Measurements from ENCODE around the gene PRR12.

DNA sequence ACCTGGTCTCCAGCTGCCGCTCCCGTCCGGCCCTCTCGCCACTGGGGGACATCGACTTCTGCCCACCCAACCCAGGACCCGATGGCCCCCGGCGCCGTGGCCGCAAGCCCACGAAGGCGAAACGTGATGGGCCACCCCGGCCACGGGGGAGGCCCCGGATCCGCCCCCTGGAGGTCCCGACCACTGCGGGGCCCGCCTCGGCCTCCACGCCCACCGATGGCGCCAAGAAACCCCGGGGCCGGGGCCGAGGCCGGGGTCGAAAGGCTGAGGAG lies 6.7 kb downstream of the PRR12 start:
- TF ChIP-seq REST (IDR thresholded peaks at IDR 0.05; ENCODE audit: insufficient read depth in 1 of 2, low read depth in 2 of 2, low read length in 1 of 2) (no peak), SIN3A (IDR thresholded peaks at IDR 0.05; ENCODE audit: borderline replicate concordance, insufficient read depth, low read depth, low read length) (no peak)
- TF ChIP-seq, protein P1, sequence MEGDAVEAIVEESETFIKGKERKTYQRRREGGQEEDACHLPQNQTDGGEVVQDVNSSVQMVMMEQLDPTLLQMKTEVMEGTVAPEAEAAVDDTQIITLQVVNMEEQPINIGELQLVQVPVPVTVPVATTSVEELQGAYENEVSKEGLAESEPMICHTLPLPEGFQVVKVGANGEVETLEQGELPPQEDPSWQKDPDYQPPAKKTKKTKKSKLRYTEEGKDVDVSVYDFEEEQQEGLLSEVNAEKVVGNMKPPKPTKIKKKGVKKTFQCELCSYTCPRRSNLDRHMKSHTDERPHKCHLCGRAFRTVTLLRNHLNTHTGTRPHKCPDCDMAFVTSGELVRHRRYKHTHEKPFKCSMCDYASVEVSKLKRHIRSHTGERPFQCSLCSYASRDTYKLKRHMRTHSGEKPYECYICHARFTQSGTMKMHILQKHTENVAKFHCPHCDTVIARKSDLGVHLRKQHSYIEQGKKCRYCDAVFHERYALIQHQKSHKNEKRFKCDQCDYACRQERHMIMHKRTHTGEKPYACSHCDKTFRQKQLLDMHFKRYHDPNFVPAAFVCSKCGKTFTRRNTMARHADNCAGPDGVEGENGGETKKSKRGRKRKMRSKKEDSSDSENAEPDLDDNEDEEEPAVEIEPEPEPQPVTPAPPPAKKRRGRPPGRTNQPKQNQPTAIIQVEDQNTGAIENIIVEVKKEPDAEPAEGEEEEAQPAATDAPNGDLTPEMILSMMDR (IDR thresholded peaks at IDR 0.05), result no peak
